GM21723 (cell line): ENCODE results near the gene KCNC4.
A peak's percentile ranks its signal among the peaks of the same experiment; 100 is the strongest.

Experiments
- ATAC-seq: cut with Tn5 transposase; IDR thresholded peaks from one replicate; pipeline ENCODE4 v1.9.1; 2021; ENCODE audit warnings: mild to moderate bottlenecking, moderate library complexity; ENCODE audit not compliant: unreplicated experiment

Gene KCNC4

GRCh38 chr1:110229348-110230001 is 19.4 kb downstream of the KCNC4 start:
- no peak for ATAC-seq

GRCh38 chr1:110230381-110231199 is 20.5 kb downstream of the KCNC4 start:
- no peak for ATAC-seq

- no peak for ATAC-seq
These were observed 23.7 kb downstream of the KCNC4 start for GRCh38 chr1:110233861-110234260.

GRCh38 chr1:110234691-110235090 is 24.6 kb downstream of the KCNC4 start:
- no peak for ATAC-seq

GRCh38 chr1:110235181-110235833 is 25.2 kb downstream of the KCNC4 start:
- ATAC-seq, result no peak

GRCh38 chr1:110235834-110236682 is 25.9 kb downstream of the KCNC4 start:
- no peak for ATAC-seq

- no peak for ATAC-seq
These were observed 27.5 kb downstream of the KCNC4 start for GRCh38 chr1:110237386-110238152.

- no peak for ATAC-seq
These were observed 29.6 kb downstream of the KCNC4 start for GRCh38 chr1:110239441-110240430.

- no peak for ATAC-seq
These were observed 30.5 kb downstream of the KCNC4 start for GRCh38 chr1:110240476-110241210.

GRCh38 chr1:110241516-110241915 is 31.4 kb downstream of the KCNC4 start:
- ATAC-seq, result no peak

GRCh38 chr1:110242062-110242461 is 31.9 kb downstream of the KCNC4 start:
- no peak for ATAC-seq

GRCh38 chr1:110242731-110243130 is 32.6 kb downstream of the KCNC4 start:
- ATAC-seq, result no peak

- ATAC-seq, result peak; percentile 20
These were observed 33.0 kb downstream of the KCNC4 start for GRCh38 chr1:110243146-110243545.

- peak; percentile 75 for ATAC-seq
These were observed 33.5 kb downstream of the KCNC4 start for GRCh38 chr1:110243574-110243973.

- ATAC-seq, result no peak
These were observed 35.9 kb downstream of the KCNC4 start for GRCh38 chr1:110245876-110246620.

GRCh38 chr1:110248746-110249145 is 38.6 kb downstream of the KCNC4 start:
- ATAC-seq, result no peak

GRCh38 chr1:110249256-110249655 is 39.1 kb downstream of the KCNC4 start:
- ATAC-seq, result no peak

GRCh38 chr1:110250008-110250407 is 39.9 kb downstream of the KCNC4 start:
- ATAC-seq, result no peak
